ENCODE measurements around the gene HDHD5.
"Not testable (repeated sequence)": the region's sequence is repeated elsewhere in the genome, so short reads cannot be mapped to it uniquely, and the experiment has no call there.

Gene HDHD5

GRCh38 chr22:17152340-17152739 is 6.7 kb downstream of the HDHD5 start:
- H3K27ac ChIP-seq (ENCODE audit: low read length), result peak overlapping the region; percentile 52
- no peak overlapping the region for H3K4me3 ChIP-seq (ENCODE audit: low read depth in 1 of 2, low read length in 2 of 2)
- no peaks in the 10 kb centered on the region for H3K27me3 ChIP-seq (ENCODE audit: low read depth, low read length)
- no peaks in the 10 kb centered on the region for H3K9me3 ChIP-seq (ENCODE audit: control insufficient read depth in 1 of 2, low read length in 2 of 2)
- H3K36me3 ChIP-seq (ENCODE audit: control insufficient read depth in 1 of 2, insufficient read depth in 2 of 2, low read length in 2 of 2), result peaks cover 5 to 8% of the 10 kb centered on the region in 2 donors
- peaks cover 4 to 6% of the 10 kb centered on the region in 2 donors for H3K4me1 ChIP-seq (ENCODE audit: control insufficient read depth in 1 of 2, insufficient read depth in 2 of 2, low read length in 2 of 2)

DNA sequence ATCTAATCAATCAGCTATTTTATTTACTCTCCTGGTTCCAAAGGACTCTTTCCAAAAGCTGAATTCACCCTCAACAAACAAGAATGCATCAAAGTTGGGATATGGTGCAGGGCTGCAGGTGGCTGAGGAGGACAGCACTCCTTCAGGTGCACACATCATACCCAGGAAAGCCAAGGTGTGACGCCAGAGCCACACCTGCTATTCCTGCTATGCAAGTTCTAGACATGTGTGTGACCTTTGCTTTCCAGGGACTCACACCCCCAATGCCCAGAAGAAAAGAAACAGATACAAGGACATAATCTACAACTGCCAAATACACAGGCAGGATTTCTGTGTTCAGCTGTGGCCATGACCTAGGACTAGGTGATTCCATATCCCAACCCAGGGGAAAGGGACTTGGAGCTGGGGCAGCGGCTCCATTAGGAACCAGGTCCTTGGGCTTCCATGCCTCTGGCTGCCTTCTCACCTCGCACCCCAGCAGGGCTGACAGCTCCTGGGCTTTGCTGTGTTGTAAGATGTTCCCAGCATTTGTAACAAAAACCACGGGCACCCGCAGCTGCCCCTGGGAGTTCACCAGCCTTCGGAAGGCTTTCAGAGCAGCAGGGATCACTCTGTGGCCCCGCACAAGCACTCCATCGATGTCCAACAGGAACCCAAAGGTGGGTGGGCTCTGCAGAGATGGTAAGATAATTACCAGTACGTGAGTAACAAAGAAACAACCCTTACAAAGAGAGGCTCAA is 9.8 kb downstream of the HDHD5 start:
- Histone ChIP-seq H3K27ac (ENCODE audit: low read length) (peak overlapping the region; percentile 70), H3K4me3 (ENCODE audit: low read depth in 1 of 2, low read length in 2 of 2) (no peak overlapping the region), H3K9me3 (ENCODE audit: control insufficient read depth in 1 of 2, low read length in 2 of 2) (no peaks in the 10 kb centered on the region), H3K4me1 (ENCODE audit: control insufficient read depth in 1 of 2, insufficient read depth in 2 of 2, low read length in 2 of 2) (peaks cover 0 to 4% of the 10 kb centered on the region in 2 donors), H3K36me3 (ENCODE audit: control insufficient read depth in 1 of 2, insufficient read depth in 2 of 2, low read length in 2 of 2) (peaks cover 11 to 13% of the 10 kb centered on the region in 2 donors), H3K27me3 (ENCODE audit: low read depth, low read length) (no peaks in the 10 kb centered on the region)

DNA sequence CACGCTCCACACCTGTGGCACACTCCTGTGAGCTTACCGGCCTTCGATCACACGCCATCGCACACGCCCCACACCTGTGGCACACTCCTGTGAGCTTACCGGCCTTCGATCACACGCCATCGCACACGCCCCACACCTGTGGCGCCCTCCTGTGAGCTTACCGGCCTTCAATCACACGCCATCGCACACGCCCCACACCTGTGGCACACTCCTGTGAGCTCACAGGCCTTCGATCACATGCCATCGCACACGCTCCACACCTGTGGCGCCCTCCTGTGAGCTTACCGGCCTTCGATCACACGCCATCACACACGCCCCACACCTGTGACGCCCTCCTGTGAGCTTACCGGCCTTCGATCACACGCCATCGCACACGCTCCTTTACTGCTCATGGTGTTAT is 11.6 kb downstream of the HDHD5 start:
- not testable (repeated sequence) for H3K27ac ChIP-seq (ENCODE audit: low read length); H3K4me1 ChIP-seq (ENCODE audit: control insufficient read depth in 1 of 2, insufficient read depth in 2 of 2, low read length in 2 of 2); H3K4me3 ChIP-seq (ENCODE audit: low read depth in 1 of 2, low read length in 2 of 2); H3K27me3 ChIP-seq (ENCODE audit: low read depth, low read length); H3K9me3 ChIP-seq (ENCODE audit: control insufficient read depth in 1 of 2, low read length in 2 of 2)
- peaks cover 22 to 29% of the 10 kb centered on the region in 2 donors for H3K36me3 ChIP-seq (ENCODE audit: control insufficient read depth in 1 of 2, insufficient read depth in 2 of 2, low read length in 2 of 2)

GRCh38 chr22:17145021-17145680 is 13.9 kb downstream of the HDHD5 start:
- Histone ChIP-seq H3K27ac (ENCODE audit: low read length) (no peak overlapping the region), H3K36me3 (ENCODE audit: control insufficient read depth in 1 of 2, insufficient read depth in 2 of 2, low read length in 2 of 2) (peaks cover 43 to 47% of the 10 kb centered on the region in 2 donors), H3K27me3 (ENCODE audit: low read depth, low read length) (no peaks in the 10 kb centered on the region), H3K4me1 (ENCODE audit: control insufficient read depth in 1 of 2, insufficient read depth in 2 of 2, low read length in 2 of 2) (peaks cover 0 to 4% of the 10 kb centered on the region in 2 donors), H3K4me3 (ENCODE audit: low read depth in 1 of 2, low read length in 2 of 2) (no peak overlapping the region), H3K9me3 (ENCODE audit: control insufficient read depth in 1 of 2, low read length in 2 of 2) (no peaks in the 10 kb centered on the region)

- H3K4me3 ChIP-seq (ENCODE audit: low read depth in 1 of 2, low read length in 2 of 2), result no peak overlapping the region
- peaks cover 46 to 54% of the 10 kb centered on the region in 2 donors for H3K36me3 ChIP-seq (ENCODE audit: control insufficient read depth in 1 of 2, insufficient read depth in 2 of 2, low read length in 2 of 2)
- no peaks in the 10 kb centered on the region for H3K4me1 ChIP-seq (ENCODE audit: control insufficient read depth in 1 of 2, insufficient read depth in 2 of 2, low read length in 2 of 2)
- no peaks in the 10 kb centered on the region for H3K27me3 ChIP-seq (ENCODE audit: low read depth, low read length)
- no peak overlapping the region for H3K27ac ChIP-seq (ENCODE audit: low read length)
- H3K9me3 ChIP-seq (ENCODE audit: control insufficient read depth in 1 of 2, low read length in 2 of 2), result no peaks in the 10 kb centered on the region
These were observed 15.3 kb downstream of the HDHD5 start for GRCh38 chr22:17143826-17144225.

- no peak overlapping the region for H3K4me3 ChIP-seq (ENCODE audit: low read depth in 1 of 2, low read length in 2 of 2)
- H3K9me3 ChIP-seq (ENCODE audit: control insufficient read depth in 1 of 2, low read length in 2 of 2), result no peaks in the 10 kb centered on the region
- H3K27me3 ChIP-seq (ENCODE audit: low read depth, low read length), result no peaks in the 10 kb centered on the region
- H3K36me3 ChIP-seq (ENCODE audit: control insufficient read depth in 1 of 2, insufficient read depth in 2 of 2, low read length in 2 of 2), result peaks cover 52 to 57% of the 10 kb centered on the region in 2 donors
- H3K27ac ChIP-seq (ENCODE audit: low read length), result no peak overlapping the region
- no peaks in the 10 kb centered on the region for H3K4me1 ChIP-seq (ENCODE audit: control insufficient read depth in 1 of 2, insufficient read depth in 2 of 2, low read length in 2 of 2)
These were observed 16.0 kb downstream of the HDHD5 start for GRCh38 chr22:17143101-17143500.

- H3K9me3 ChIP-seq (ENCODE audit: control insufficient read depth in 1 of 2, low read length in 2 of 2), result no peaks in the 10 kb centered on the region
- H3K27ac ChIP-seq (ENCODE audit: low read length), result no peak overlapping the region
- no peaks in the 10 kb centered on the region for H3K27me3 ChIP-seq (ENCODE audit: low read depth, low read length)
These were observed 18.0 kb downstream of the HDHD5 start for GRCh38 chr22:17140826-17141766.

DNA sequence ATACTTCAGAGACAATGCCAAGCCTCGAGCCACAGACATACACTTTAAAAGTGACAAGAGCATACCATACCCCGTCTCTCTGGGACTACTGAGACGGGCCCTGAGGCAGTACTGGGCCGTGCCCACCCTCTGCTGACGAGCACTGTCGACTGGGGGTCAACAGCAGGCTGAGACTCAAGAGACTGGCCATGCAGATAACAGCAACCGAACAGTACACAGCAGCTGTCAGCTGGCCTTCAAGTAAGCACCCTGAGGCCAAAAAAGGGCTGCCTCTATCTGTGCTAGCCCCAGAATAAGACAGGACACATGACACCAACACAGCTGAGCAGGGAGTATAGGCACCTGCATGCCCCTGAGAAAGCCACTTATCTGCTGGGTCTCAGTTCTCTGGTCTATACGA is 19.1 kb downstream of the HDHD5 start:
- Histone ChIP-seq H3K27ac (ENCODE audit: low read length) (no peak overlapping the region), H3K4me1 (ENCODE audit: control insufficient read depth in 1 of 2, insufficient read depth in 2 of 2, low read length in 2 of 2) (no peaks in the 10 kb centered on the region), H3K27me3 (ENCODE audit: low read depth, low read length) (no peaks in the 10 kb centered on the region), H3K9me3 (ENCODE audit: control insufficient read depth in 1 of 2, low read length in 2 of 2) (no peaks in the 10 kb centered on the region), H3K4me3 (ENCODE audit: low read depth in 1 of 2, low read length in 2 of 2) (no peak overlapping the region), H3K36me3 (ENCODE audit: control insufficient read depth in 1 of 2, insufficient read depth in 2 of 2, low read length in 2 of 2) (peaks cover 45 to 67% of the 10 kb centered on the region in 2 donors)

More at GRCh38 chr22:17140826-17141766, 18.0 kb downstream of the HDHD5 start:
- H3K36me3 ChIP-seq (ENCODE audit: control insufficient read depth in 1 of 2, insufficient read depth in 2 of 2, low read length in 2 of 2), result peaks cover 47 to 67% of the 10 kb centered on the region in 2 donors
- H3K4me3 ChIP-seq (ENCODE audit: low read depth in 1 of 2, low read length in 2 of 2), result no peak overlapping the region
- H3K4me1 ChIP-seq (ENCODE audit: control insufficient read depth in 1 of 2, insufficient read depth in 2 of 2, low read length in 2 of 2), result no peaks in the 10 kb centered on the region

GRCh38 chr22:17138513-17138912 is 20.6 kb downstream of the HDHD5 start:
- H3K27ac ChIP-seq (ENCODE audit: low read length), result no peak overlapping the region
- H3K4me3 ChIP-seq (ENCODE audit: low read depth in 1 of 2, low read length in 2 of 2), result no peak overlapping the region
- peaks cover 40 to 55% of the 10 kb centered on the region in 2 donors for H3K36me3 ChIP-seq (ENCODE audit: control insufficient read depth in 1 of 2, insufficient read depth in 2 of 2, low read length in 2 of 2)
- H3K27me3 ChIP-seq (ENCODE audit: low read depth, low read length), result no peaks in the 10 kb centered on the region
- no peaks in the 10 kb centered on the region for H3K4me1 ChIP-seq (ENCODE audit: control insufficient read depth in 1 of 2, insufficient read depth in 2 of 2, low read length in 2 of 2)
- H3K9me3 ChIP-seq (ENCODE audit: control insufficient read depth in 1 of 2, low read length in 2 of 2), result no peaks in the 10 kb centered on the region

DNA sequence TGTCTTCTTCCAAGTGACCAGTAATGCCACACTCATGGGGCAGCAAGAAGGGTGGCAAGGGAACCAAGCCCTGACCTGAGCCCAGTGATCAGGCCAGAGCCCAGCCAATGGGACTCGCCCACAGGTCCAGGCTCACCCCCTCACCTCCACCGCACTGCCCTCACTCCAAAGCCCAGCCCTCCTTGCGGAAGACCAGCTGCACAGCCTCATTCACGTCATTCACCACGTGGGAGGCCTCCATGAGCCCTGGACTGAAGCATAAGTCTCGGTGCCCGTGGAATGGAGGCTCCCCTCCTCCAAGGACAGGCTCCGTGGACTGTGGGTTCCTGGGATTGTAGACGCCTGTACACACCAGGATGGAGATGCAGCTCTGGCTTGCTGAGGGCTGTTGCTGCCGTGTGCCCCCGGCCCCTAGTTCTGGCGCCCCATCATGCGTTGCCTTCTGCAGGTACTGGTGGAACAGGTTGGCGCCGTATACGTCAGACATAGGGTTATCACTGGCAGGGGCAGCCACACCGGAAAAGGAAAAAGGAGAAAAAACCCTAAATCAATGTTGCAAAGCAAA is 21.1 kb downstream of the HDHD5 start:
- Histone ChIP-seq H3K4me1 (ENCODE audit: control insufficient read depth in 1 of 2, insufficient read depth in 2 of 2, low read length in 2 of 2) (no peaks in the 10 kb centered on the region), H3K27ac (ENCODE audit: low read length) (no peak overlapping the region), H3K9me3 (ENCODE audit: control insufficient read depth in 1 of 2, low read length in 2 of 2) (no peaks in the 10 kb centered on the region), H3K4me3 (ENCODE audit: low read depth in 1 of 2, low read length in 2 of 2) (no peak overlapping the region), H3K27me3 (ENCODE audit: low read depth, low read length) (no peaks in the 10 kb centered on the region), H3K36me3 (ENCODE audit: control insufficient read depth in 1 of 2, insufficient read depth in 2 of 2, low read length in 2 of 2) (peaks cover 34 to 49% of the 10 kb centered on the region in 2 donors)

GRCh38 chr22:17137170-17137569 is 21.9 kb downstream of the HDHD5 start:
- Histone ChIP-seq H3K27ac (ENCODE audit: low read length) (no peak overlapping the region), H3K4me3 (ENCODE audit: low read depth in 1 of 2, low read length in 2 of 2) (no peak overlapping the region), H3K4me1 (ENCODE audit: control insufficient read depth in 1 of 2, insufficient read depth in 2 of 2, low read length in 2 of 2) (no peaks in the 10 kb centered on the region), H3K36me3 (ENCODE audit: control insufficient read depth in 1 of 2, insufficient read depth in 2 of 2, low read length in 2 of 2) (peaks cover 27 to 46% of the 10 kb centered on the region in 2 donors), H3K9me3 (ENCODE audit: control insufficient read depth in 1 of 2, low read length in 2 of 2) (no peaks in the 10 kb centered on the region), H3K27me3 (ENCODE audit: low read depth, low read length) (no peaks in the 10 kb centered on the region)
